Measurements from ENCODE around the gene MTX2.

The MTX2 gene

GRCh38 chr2:176317199-176317598 is 48.0 kb downstream of the MTX2 start:
- Histone ChIP-seq H3K27me3 (ENCODE audit: insufficient read depth, poor library complexity, severe bottlenecking) (no peaks in the 10 kb centered on the region), H3K36me3 (ENCODE audit: low read depth) (peaks cover 15% of the 10 kb centered on the region), H3K9me3 (ENCODE audit: severe bottlenecking) (peaks cover 2% of the 10 kb centered on the region), H3K4me3 (ENCODE audit: severe bottlenecking) (no peak overlapping the region), H3K27ac (ENCODE audit: poor library complexity, severe bottlenecking) (no peak overlapping the region), H3K4me1 (ENCODE audit: insufficient read depth, poor library complexity, severe bottlenecking) (peaks cover 4% of the 10 kb centered on the region)
- TF ChIP-seq CTCF (IDR thresholded peaks at IDR 0.05; ENCODE audit: poor library complexity, severe bottlenecking) = no peak
- DNase-seq (ENCODE audit: low spot score) (no peak), ATAC-seq (ENCODE audit: low read depth) (no peak)

- Histone ChIP-seq H3K4me1 (ENCODE audit: insufficient read depth, poor library complexity, severe bottlenecking) (peaks cover 4% of the 10 kb centered on the region), H3K4me3 (ENCODE audit: severe bottlenecking) (no peak overlapping the region), H3K27ac (ENCODE audit: poor library complexity, severe bottlenecking) (no peak overlapping the region), H3K36me3 (ENCODE audit: low read depth) (peaks cover 15% of the 10 kb centered on the region; the same call in 1 of the 2 replicates), H3K9me3 (ENCODE audit: severe bottlenecking) (peaks cover 2% of the 10 kb centered on the region), H3K27me3 (ENCODE audit: insufficient read depth, poor library complexity, severe bottlenecking) (no peaks in the 10 kb centered on the region)
- no peak for TF ChIP-seq CTCF (IDR thresholded peaks at IDR 0.05; ENCODE audit: poor library complexity, severe bottlenecking)
- DNase-seq (ENCODE audit: low spot score) (no peak), ATAC-seq (ENCODE audit: low read depth) (no peak)
Observed at GRCh38 chr2:176317623-176318065, 48.4 kb downstream of the MTX2 start.

GRCh38 chr2:176321916-176322315 is 52.7 kb downstream of the MTX2 start:
- Histone ChIP-seq H3K4me3 (ENCODE audit: severe bottlenecking) (no peak overlapping the region), H3K36me3 (ENCODE audit: low read depth) (peaks cover 6% of the 10 kb centered on the region), H3K4me1 (ENCODE audit: insufficient read depth, poor library complexity, severe bottlenecking) (no peaks in the 10 kb centered on the region), H3K9me3 (ENCODE audit: severe bottlenecking) (no peaks in the 10 kb centered on the region), H3K27me3 (ENCODE audit: insufficient read depth, poor library complexity, severe bottlenecking) (no peaks in the 10 kb centered on the region), H3K27ac (ENCODE audit: poor library complexity, severe bottlenecking) (no peak overlapping the region)
- ATAC-seq (ENCODE audit: low read depth) (no peak), DNase-seq (ENCODE audit: low spot score) (no peak)
- no peak for TF ChIP-seq CTCF (IDR thresholded peaks at IDR 0.05; ENCODE audit: poor library complexity, severe bottlenecking)

GRCh38 chr2:176324862-176325261 is 55.6 kb downstream of the MTX2 start:
- no peak for DNase-seq (ENCODE audit: low spot score)

More at GRCh38 chr2:176324862-176325261, 55.6 kb downstream of the MTX2 start:
- no peak for ATAC-seq (ENCODE audit: low read depth)
- no peak for TF ChIP-seq CTCF (IDR thresholded peaks at IDR 0.05; ENCODE audit: poor library complexity, severe bottlenecking)
- Histone ChIP-seq H3K9me3 (ENCODE audit: severe bottlenecking) (no peaks in the 10 kb centered on the region), H3K27me3 (ENCODE audit: insufficient read depth, poor library complexity, severe bottlenecking) (no peaks in the 10 kb centered on the region), H3K4me1 (ENCODE audit: insufficient read depth, poor library complexity, severe bottlenecking) (no peaks in the 10 kb centered on the region), H3K4me3 (ENCODE audit: severe bottlenecking) (no peak overlapping the region), H3K36me3 (ENCODE audit: low read depth) (peaks cover 30% of the 10 kb centered on the region), H3K27ac (ENCODE audit: poor library complexity, severe bottlenecking) (no peak overlapping the region)

All from RWPE2 (cell line).